A172 (cell line): ENCODE results near the gene GINS1. TPM values are rescaled to one million over a fixed set of nuclear protein-coding genes. Genes with fewer than 3 reads are reported as not detected.

Source experiments
- DNase-seq: peaks from one replicate; pipeline ENCODE4 v3.0.0-alpha.2; 2015; ENCODE audit warnings: low spot score
- total RNA-seq: library from RNA; depleted of rRNA; stranded (reverse); fragments of >200 nt; shearing (Covaris generic); gene quantifications from 2 replicates; pipeline ENCODE4 v1.2.3, GENCODE V29; 2014

The GINS1 gene
- total RNA-seq, 1 experiment from 2014 or later = 48.4 TPM

DNA sequence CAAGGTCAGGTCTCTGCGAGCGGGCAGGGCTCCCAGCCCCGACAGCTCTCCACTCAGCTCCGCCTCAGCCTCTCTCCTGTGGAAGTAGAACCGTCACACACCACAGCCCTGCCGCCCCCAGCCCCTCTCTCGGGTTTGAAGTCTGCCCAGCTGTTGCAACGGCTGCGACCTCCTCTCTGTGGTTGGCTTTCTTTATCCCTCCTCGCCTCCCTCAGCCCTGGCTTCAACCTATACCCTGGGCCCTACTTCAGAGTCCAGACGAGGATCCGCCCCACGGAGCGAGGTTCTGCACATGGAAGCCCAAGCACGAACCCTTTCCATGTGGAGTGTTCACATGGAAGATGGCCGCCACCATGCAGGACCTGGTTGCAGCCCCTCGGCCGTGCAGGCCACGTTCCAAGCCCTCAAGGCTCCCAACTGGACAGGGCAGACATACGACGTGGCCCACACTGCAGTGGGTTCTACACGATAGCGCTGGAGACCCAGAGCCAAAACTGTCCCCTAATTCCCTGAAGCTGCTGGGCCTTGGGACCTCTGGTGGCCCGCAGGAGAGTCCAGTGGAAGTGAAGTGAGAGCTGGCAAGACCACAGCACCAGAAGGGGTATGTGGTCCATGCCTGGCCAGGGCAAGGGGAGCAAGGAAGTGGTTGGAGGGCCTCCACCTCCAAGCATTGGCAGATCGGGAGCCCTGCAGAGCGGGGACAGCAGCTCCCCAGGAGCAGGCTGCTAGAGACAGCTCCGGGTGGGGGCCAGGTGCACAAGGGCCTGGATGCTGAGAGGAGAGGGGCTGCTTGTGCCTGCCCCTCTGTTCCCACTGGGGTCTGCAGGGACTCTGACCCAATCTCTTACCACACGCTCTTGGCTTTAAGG lies 69.8 kb downstream of the GINS1 start:
- no peak for DNase-seq

DNA sequence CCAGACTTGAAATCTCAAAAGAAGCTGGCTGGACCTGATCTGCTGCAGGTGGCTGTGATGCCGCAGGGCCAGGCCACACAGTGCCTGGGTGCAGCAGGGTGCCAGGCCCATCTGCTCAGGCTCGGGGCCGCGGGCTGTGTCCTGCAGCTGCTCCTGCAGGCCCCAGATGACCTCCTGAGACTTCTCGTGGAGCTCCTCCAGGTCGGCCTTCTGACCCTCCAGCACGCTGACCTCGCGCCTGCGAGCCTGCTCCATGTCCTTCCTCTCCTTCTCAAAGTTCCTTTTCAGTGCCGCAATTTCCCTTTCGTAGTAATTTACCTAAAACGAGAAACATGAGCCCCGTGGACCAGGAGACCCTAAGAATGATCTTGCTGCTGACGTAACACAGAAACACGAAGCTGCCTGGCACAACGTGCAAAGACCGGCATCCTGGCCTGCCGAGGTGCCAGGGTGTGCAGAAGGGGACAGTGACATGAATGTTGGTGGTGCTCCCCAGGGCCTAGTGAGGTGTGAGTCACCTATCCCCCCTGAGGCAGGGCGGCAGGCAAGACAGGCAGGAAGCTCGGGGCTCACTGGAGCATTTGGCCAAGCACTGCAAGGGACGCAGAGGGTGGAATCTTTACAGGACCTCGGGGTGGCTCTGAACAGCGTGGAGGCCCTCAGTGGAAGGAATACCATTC lies 71.6 kb downstream of the GINS1 start:
- DNase-seq = no peak

DNA sequence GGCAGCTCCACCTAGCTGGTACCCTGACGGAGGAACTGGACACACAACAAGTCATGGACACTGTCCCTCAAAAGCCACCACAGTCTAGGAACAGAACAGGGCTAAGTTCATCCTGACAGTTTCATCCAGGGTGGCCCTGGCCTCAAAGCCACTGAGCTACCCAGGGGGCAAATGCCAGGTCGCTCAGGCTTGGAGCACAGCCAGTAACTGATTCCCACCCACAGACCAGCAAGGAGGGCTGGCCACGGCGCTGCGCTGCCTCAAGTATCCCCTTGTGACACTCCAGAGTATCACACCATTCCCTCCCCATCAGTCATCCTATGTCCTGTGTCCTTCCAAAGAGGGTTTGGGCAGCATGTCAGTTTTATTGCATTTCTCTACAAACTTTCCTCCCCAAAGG lies 72.2 kb downstream of the GINS1 start:
- DNase-seq = no peak

DNA sequence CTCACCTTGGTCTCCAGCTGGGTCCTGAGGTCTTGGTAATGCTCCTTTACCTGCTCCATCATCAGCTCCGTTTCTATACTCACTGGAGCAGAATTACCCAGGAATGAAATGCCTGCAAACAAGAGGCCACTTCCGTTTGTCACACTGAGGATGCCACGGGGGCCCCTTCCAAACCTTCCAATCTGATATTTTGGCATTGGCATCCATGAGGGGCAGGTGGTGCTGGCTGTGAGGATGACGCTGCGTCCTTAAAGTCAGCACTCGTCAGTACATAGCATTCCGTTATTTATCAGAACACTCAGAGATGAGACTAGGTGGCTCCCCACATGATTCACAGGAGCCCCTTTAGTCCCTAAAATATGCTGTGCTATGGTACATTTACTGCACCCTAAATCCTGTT lies 72.7 kb downstream of the GINS1 start:
- DNase-seq = no peak

DNA sequence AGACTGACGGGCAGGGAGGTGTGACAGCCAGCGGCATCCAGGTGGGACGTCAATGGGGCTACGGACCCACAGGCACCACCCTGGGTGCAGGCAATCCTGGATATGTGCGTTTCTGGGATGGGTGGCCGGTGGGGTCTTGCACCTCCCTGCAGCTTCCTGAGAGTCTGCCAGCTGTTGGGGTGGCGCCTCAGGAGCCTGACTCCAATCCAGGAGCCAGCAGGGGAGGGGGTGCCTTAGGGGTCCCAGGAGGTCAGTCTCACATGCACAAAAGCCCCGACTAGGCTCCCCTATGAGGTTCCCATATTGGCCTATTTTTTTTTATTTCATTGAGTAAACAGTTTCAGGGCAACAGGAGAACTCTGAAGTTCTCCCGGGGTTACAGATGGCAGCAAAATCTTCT lies 73.3 kb downstream of the GINS1 start:
- no peak for DNase-seq

DNA sequence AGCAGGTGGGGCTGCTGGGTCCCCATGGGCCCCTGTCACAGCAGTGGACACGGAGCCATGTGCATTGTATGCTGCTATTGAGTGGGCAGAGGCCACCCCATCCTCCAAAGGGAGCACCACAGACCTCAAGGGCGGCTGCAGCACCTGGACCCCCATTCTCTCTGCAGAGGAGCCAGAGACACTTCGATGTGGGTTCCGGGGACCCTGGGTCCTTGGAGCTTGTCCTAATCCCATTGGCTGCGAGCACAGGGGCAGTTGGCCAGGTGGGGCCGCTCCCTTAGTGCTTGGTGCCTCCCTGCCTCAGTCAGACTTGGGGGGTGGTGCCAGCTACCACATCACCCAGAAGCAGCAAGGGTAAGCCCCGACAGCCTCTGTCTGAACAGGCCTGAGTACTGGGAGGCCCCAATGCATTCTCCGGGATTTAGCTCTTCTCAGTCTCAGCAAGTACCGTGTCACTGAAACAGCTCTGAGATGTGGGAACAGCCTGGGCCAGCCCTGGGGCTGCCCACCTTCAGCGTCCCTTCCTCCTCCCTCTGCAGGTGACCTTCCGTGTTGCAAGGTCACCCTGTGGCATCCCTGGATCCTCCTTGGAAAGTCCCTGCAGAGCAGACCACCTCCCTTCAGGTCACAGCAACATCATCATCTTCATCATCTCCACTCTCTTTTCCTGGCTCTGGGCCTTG lies 73.9 kb downstream of the GINS1 start:
- no peak for DNase-seq

DNA sequence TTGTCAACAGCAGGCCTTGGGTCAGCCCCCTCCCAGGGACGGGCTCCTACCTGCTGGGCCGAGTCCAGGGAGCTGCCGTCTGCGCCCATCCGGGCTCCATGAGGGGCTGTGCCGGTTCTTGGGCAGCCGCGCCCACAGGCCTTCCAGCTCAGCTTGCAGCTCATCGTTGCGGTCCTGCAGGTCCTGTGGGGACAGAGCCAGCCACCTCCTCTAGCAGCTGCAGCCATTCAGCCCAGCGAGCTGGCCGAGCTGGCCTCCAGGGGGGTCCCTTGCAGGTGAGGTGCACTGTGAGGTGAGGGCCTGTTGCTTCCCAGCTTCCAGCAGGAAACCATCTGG lies 74.4 kb downstream of the GINS1 start:
- DNase-seq = no peak

DNA sequence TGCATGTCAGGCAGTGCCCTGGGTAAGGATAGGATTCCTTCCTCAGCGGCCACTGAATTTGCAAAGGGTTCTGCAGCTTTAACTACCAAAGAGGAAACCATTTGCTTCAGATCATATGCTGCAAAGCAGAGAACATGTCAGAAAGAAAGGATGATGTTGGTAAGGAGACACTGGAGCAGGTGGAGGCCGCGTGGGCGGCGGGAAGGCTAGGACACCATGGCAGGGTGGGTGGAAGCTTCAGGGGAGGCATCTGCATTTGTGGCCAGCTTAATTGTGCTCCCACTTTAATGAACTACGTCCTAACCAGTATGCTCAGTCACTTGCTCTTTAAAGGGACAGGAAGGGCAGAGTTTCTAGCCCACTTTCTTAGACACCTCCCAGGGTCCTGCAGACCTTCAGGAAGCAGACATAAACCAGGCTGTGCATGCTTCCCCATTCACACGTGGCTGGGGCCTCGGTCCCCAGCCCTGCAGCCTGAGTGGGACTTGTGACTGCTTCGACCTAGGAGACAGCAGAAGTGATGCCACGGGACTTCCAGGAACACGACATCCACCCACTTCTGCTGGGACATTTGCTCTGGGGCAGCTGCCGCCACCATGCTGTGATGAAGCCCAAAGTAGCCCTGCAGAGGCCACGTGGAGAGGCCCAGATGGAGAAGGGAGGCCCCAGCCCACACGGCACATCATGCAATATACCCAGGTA lies 76.1 kb downstream of the GINS1 start:
- no peak for DNase-seq

DNA sequence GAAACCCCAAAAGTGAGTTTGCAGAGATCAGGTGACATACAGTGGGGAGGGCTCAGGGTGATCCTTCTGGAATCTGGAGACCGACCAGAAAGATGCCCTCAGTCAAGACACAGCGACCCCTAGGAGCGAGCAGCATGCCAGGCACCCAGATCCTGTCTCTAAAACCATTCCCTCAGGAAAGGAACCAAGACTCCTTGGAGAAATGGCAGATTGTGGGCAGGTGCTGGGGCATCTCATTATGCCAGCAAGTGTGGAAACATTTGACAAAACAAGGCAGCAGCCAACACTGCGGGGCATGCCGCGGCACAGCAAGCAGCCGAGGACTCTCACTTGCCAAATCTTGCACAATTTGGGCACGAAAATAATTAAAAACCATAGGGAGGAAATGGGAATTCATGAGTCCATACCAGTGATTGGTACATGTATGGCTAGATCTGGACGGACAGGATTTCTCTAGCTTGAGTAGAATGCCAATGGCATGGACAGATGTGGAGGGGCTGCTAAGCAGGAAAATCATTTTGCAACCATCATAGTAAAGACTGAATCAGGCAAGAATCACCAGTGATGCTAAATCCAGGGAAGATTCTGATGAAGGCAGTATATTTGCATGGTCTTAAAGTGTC lies 76.9 kb downstream of the GINS1 start:
- DNase-seq = no peak

DNA sequence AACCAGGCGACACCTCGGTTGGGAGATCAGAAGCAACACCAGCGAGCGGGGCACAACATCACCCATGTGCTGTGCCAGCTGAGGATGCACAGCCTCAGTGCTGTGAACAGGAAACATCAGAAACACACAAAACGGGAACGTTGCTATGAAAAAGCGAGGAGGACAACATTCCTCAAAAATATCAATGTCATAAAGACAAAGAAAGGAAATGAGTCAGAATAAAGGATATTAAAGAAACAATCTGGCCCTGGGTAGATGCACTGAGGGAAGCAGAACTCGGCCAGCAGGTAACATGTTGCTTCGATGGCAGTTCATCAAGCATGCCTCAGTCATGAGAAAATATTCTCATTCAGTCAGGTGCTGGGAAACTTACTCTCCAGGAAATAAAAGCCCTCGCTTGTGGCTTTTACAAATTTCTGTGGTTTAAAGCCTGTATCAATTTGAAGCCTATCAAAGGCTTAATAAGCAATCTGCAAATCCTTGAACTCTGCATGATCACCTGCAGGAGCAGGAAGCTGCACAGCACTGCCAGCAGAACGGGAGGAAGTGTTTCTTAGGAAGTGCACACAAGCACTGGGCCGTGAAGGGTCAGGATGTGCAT lies 77.5 kb downstream of the GINS1 start:
- DNase-seq = peak; percentile 43

DNA sequence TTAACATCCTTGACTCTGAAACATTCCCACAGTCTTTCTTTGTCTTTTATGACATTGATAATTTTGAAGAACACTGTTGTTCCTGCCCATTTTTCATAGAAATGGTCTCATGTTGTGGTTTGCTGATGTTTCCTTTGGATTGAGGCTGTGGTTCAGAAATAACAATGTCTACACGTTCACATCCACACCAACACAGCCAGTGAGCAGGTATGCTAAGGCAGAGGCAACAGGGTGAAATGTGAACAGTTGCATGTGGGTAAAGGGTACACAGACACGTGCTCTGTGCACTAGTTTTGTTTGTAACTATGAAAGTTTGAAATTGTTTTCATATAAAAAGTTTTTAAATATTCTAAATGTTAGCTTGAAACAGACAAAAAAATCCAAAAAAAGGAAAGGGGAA lies 78.4 kb downstream of the GINS1 start:
- no peak for DNase-seq

DNA sequence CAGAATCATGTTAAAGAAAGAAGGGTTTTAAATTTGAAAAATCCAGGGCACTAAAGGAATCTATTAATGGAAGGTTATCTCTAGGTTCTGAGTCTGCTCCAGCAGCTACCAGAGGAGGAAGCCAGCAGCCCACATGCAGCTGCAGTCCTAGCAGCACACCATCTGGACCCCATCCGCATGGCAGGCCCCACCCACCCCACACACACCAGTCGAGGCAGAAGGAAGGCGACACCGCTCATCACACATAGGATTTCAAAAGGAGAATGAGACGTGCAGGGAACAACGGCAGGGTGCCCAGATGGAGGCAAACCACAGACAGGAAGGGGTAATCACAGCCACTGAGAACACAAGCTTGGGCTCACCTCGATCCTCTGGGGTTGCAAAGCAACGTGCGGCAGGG lies 78.9 kb downstream of the GINS1 start:
- DNase-seq = no peak

DNA sequence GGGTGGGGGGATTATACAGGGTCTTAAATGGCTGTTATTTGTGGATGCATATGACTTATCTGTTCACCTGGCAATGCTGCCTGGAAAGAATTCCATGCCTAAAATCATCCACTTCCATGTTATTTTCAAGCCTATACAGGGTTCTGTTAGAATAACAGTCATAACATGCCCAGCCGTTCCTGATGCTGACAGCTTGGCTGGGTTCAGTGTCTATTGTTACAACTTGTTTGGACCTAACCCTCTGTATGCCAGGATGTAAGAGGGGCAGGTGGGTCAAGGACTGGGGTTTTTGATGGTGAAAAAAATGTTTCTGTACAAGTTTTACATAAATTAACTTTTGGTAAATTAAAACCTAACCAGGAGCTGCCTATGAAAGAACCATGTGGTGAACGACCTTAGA lies 79.8 kb downstream of the GINS1 start:
- no peak for DNase-seq

DNA sequence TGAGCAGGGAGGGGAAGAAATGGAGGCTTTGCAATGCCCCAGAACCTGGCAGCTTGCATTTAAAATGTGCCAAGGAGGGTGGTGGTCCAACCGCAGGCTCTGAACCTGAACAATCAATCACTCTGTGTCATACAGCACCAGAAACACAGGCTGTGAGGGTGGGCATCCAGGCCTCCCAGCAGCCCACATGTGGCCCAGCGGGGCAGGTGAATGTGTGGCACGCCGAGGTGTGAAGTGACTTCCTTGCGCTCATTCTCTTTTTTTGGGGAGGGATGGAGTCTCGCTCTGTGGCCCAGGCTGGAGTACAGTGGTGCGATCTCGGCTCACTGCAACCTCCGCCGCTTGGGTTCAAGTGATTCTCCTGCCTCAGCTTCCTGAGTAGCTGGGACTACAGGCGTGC lies 80.5 kb downstream of the GINS1 start:
- no peak for DNase-seq

DNA sequence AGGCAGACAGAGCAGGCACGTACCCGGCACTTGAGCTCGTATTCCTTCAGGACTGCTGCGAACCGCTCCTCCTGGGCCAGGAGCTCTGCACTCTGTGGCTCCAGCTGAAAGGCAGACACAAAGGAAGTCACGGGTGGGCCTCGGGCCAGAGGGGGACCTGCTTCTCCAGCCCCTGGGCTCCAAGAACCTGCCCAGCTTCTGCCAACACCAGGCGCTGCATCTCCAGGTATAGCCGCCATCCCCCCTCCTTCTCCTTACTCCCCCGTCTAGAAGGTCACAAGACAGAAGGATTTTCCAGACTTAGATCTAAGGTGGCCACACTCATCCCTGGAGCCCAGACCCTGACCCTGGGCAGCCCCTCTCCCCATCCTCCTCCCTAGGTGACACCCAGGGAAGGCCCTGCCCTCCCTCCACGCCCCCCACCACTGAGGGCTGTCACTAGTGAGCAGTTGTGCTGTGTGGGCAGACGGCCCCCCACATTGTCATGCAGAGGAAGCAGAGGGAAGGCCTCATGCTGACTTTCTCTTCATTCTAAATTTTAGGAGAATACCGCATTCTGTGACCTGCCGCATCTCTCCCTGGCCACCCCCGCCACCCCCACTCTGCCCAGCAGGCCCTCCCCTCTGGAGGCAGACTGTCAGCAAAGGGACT lies 81.9 kb downstream of the GINS1 start:
- no peak for DNase-seq

DNA sequence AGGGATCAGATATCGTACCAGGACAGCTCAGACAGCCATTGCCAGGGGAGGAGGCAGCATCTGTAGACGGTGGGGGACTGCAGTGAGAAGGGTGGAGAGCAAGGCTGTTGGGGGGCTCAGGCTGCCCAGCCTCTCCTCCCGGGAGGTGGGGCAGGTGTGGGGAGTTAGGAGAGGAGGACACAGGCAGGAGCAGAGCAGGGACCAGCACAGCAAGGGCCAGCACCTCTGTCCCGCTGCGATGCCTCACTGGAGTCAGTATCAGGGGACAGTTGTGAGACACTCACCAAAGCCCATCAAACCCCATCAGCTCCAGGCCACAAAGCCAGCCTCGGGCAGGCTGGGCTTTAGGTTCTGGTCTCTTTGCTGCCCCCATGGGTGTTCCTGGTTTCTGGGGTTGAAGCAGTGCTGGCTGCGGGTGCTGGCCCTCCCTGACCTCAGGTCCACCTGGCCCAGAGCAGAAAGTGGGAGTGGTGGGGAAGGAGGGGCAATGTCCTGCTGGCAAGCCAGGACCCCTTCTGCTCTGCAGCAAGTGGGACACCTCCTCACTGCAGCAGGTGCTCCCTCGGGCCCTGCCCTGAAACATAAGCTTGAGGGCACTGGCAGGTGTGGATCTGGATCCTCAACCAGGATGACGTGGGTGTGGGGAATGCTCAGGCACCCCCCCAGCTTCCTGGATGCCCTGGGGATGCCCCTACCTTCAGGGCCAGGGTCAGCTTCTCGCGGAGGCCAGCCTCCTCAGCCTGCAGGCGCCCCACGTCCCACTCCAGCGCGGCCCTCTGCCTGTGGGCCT lies 83.4 kb downstream of the GINS1 start:
- no peak for DNase-seq

DNA sequence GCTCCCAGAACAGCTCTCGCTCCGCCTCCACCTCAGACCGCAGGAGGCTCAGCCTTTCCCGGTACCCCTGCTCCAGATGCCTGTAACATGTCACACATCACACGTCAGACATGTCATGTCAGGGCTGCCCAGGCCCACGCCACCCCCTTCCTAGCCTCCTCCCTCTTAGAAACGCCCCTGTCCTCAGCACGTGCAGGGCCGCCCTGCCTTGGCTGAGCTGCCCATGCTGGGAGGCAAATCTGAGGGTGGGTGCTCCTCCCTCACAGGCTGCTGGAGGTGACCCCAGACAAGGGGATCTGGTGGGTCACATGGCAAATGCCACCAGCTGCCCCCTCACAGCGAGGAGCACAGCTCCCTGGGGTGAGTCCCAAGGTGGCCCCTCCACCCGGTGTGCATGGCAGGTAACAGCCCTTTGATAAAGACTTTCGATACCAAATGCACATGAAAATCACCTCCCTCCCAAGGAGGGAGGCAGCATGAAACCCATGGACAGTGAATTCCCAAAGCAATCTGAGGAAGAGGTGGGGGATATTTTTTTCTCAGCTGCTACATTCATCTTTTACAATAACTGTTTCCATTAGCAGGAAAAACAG lies 84.1 kb downstream of the GINS1 start:
- DNase-seq = no peak

DNA sequence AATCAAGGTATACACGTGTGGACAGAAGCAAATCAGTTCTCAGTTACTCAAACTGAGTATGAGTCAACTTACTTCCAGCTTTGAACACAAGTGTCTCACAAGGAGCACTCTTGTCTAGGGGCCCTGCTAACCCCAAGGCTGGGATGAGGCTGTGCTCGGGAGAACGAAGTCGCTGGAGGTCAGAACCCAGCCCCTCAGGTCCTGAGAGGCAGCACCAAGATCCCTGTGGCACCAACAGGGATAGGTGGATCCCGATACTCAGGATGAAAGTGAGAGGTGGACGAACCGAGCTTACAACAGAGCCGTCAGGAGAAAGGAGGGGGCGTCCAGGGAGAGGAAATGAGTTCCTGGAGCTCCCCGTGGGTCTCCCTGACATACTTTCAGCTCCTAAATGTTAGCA lies 85.7 kb downstream of the GINS1 start:
- DNase-seq = no peak

DNA sequence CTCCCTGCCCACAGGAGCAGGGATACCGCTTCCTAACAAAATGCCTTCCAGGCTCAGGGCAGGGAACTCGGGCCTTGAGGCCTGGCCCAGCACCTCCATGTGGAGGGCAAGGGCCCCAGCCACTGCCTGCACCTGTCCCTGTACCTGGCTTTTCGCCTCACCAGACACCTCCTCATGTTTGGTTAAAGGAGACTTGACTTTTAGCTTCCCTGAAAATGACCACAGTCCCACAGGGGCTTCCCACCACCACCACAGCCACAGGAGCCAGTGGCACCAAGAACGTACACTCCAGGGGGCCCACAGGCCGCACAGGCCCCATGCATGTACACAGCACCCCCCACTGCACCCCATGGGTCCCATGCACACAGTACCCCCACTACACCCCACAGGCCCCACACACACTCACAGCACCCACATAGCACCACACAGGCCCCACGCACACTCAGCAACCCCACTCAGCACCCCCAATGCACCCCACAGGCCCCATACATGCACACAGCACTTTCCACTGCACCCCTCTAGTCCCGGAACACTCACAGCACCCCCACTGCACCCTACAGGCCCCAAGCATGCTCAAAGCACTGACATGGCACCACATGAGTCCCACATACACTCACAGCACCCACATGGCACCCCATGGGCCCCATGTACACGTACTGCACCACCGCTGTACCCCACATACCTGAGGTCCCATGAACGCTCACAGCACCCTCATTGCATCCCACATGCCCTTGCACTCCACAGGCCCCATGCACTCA lies 86.5 kb downstream of the GINS1 start:
- no peak for DNase-seq
